HG03097 (cell line): ENCODE data around the gene HBZ.
"Not testable (repeated sequence)": the region's sequence is repeated elsewhere in the genome, so short reads cannot be mapped to it uniquely, and the experiment has no call there.

Experiments
- ATAC-seq: cut with Tn5 transposase; IDR thresholded peaks from one replicate; pipeline ENCODE4 v1.9.1; 2021; ENCODE audit not compliant: unreplicated experiment, low FRiP score

Gene HBZ

DNA sequence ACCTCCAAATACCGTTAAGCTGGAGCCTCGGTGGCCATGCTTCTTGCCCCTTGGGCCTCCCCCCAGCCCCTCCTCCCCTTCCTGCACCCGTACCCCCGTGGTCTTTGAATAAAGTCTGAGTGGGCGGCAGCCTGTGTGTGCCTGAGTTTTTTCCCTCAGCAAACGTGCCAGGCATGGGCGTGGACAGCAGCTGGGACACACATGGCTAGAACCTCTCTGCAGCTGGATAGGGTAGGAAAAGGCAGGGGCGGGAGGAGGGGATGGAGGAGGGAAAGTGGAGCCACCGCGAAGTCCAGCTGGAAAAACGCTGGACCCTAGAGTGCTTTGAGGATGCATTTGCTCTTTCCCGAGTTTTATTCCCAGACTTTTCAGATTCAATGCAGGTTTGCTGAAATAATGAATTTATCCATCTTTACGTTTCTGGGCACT, 25.0 kb downstream of the HBZ start:
- no peak for ATAC-seq

DNA sequence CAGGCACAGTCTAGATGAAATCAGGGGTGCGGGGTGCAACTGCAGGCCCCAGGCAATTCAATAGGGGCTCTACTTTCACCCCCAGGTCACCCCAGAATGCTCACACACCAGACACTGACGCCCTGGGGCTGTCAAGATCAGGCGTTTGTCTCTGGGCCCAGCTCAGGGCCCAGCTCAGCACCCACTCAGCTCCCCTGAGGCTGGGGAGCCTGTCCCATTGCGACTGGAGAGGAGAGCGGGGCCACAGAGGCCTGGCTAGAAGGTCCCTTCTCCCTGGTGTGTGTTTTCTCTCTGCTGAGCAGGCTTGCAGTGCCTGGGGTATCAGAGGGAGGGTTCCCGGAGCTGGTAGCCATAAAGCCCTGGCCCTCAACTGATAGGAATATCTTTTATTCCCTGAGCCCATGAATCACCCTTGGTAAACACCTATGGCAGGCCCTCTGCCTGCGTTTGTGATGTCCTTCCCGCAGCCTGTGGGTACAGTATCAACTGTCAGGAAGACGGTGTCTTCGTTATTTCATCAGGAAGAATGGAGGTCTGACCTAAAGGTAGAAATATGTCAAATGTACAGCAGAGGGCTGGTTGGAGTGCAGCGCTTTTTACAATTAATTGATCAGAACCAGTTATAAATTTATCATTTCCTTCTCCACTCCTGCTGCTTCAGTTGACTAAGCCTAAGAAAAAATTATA, 25.7 kb downstream of the HBZ start:
- no peak for ATAC-seq

DNA sequence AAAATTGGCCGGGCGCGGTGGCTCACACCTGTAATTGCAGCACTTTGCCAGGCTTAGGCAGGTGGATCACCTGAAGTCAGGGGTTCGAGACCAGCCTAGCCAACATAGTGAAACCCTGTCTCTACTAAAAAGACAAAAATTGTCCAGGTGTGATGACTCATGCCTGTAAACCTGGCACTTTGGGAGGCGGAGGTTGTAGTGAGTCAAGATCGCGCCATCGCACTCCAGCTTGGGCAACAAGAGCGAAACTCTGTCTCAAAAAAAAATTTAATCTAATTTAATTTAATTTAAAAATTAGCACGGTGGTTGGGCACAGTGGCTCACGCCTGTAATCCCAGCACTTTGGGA, 26.2 kb downstream of the HBZ start:
- ATAC-seq, result no peak

DNA sequence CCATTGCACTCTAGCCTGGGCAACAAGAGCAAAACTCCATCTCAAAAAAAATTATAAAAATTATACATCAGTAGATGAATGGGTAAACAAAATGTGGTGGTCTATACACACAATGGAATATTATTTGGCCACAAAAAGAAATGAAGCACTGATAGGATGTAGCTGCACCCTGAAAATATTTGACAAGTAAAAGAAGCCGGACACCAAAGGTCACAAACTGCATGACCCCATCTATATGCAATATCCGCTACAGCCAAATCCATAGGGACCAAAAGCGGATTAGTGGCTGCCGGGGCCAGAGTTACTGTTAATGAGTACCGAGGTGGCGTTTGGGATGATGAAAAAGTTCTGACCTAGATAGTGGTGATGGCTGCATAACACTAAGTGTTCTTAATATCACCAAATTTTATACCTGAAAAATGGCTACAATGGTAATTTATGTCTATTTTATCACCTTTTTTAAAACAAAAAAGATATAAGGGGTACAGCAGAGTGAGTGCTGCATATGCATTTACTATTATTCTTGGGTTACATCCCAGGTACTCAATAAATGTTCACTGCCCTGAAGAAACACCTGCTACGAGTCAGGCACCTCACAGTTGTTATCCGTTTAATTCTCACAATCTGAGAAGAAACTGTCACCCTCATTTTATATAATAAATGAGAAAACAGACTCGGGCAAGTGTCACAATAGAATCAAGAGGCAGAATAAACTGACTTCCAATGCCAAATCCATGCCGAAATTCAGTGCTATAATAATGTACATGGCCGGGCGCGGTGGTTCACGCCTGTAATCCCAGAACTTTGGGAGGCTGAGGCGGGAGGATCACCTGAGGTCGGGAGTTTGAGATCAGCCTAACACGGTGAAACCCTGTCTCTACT, 27.0 kb downstream of the HBZ start:
- ATAC-seq, result no peak

DNA sequence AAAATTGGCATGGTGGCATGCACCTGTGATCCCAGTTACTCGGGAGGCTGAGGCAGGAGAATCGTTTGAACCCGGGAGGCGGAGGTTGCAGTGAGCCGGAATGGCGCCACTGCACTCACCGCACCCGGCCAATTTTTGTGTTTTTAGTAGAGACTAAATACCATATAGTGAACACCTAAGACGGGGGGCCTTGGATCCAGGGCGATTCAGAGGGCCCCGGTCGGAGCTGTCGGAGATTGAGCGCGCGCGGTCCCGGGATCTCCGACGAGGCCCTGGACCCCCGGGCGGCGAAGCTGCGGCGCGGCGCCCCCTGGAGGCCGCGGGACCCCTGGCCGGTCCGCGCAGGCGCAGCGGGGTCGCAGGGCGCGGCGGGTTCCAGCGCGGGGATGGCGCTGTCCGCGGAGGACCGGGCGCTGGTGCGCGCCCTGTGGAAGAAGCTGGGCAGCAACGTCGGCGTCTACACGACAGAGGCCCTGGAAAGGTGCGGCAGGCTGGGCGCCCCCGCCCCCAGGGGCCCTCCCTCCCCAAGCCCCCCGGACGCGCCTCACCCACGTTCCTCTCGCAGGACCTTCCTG, 27.7 kb downstream of the HBZ start, which contains the start of gene HBQ1:
Gene HBQ1 (plus strand): TSS at position 359 of the 575 bp plus-strand sequence. CDS start 28 bp downstream, at position 387.
- ATAC-seq, result no peak

DNA sequence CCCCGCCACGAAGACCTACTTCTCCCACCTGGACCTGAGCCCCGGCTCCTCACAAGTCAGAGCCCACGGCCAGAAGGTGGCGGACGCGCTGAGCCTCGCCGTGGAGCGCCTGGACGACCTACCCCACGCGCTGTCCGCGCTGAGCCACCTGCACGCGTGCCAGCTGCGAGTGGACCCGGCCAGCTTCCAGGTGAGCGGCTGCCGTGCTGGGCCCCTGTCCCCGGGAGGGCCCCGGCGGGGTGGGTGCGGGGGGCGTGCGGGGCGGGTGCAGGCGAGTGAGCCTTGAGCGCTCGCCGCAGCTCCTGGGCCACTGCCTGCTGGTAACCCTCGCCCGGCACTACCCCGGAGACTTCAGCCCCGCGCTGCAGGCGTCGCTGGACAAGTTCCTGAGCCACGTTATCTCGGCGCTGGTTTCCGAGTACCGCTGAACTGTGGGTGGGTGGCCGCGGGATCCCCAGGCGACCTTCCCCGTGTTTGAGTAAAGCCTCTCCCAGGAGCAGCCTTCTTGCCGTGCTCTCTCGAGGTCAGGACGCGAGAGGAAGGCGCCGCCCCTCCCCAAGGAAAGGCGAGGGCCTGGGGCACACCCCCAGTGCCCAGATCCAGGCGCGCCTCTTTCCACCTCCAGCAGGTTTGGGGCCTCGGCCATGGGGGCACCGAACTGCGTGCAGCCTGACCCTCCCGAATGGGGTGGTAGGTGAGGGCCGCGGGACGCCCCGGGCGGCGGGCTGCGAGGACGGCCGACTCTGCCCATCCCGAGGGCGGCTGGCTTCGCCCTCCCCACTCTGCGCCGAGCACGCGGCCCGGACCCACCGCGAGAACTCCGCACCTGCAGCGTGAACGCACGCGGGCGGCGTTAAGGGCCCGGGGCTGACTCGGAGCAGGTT, 28.5 kb downstream of the HBZ start:
- ATAC-seq, result peak; percentile 16

DNA sequence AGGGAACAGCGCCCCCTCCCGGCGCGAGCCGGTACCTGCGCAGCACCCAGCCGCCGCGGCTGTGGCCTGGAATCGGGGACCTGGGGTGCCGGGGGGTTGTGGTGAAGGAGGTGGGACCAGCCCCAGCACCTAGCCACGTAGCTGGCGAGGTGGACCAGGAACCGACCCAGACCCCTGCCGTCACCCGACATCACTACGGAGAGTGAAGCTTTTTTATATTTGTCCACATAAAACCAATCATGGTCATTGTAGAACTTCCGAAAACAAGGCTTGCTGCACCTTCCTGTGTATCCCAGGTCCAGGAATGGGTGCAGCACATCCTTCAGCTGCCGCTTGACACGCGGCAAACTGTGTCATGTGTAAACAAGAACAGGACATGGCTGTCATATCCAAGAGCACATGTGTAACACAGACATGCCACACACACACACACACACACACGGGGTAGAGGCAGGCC, 29.1 kb downstream of the HBZ start:
- peak; percentile 64 for ATAC-seq

DNA sequence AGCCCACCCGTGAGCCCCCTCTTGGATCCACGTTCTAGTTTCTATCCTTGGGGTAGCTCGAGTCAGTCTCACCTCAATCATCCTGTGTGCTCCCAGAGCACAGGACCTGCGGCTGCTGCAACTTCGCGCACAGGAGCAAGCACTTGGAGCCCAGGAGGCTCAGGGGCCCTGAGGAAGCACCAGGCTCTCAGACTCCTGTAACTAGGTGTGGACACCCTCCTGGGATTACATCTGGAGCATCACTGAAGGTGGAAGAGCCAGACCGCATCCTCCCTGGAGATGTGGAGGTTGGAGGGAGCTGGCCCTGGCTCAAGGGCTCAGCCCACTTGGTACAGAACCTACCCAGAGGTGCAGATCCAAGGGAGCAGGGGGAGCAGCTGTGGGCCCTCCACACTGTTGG, 30.6 kb downstream of the HBZ start:
- no peak for ATAC-seq

DNA sequence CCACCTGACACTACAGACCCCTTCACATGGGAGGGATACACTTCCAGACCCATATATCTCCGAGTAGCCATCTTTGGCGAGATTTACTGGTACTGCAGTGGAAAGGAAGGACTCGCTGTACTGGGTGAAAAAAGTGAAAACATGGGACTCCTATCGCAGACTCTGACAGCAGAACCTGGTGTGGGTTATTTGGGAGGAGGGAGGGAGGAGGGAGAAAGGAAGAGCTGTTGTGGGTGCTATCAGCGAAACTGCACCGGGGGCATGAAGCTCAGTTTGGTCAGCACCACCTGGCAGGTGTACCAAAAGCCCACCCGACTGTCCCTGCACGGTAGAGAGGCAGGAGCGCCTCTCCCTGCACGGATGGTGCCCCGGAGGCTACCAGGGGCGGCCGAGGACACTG, 32.8 kb downstream of the HBZ start:
- no peak for ATAC-seq

DNA sequence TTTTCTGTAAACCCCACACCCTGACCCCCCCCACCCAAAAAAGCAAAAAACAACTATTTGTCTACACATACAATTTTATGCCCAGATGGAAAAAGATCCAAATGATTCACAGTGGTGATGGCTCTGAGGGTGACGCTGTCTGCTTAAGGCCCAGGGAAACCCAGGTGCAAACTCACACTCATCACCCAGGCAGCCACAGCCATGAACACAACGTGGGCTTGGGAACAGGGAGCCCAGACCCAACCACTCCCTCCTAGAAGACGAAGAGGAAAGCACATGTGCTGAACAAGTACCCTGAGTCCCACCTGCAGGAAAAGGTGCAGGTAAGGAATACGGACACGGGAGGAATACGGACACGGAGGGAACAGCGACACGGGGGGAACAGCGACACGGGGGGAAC, 33.2 kb downstream of the HBZ start:
- no peak for ATAC-seq

DNA sequence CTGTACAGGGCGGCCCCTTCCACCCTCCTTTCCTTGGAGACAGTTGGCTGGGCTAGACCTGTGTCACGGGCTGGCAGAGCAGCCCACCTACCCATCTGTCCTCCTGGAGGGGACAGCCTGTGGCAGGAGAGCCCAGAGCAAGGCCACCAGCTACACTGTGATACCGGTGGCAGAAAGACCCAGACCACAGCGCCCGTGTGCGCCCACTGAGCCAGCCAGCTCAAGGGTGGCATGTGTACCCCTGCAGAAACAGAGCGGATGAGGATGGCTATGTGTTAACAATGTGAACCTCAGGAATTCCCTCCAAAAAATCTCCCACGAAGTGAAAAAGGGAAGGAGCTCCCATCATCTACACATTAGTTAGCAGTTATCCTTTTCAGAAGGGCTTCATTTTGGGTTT, 34.9 kb downstream of the HBZ start:
- ATAC-seq, result no peak

DNA sequence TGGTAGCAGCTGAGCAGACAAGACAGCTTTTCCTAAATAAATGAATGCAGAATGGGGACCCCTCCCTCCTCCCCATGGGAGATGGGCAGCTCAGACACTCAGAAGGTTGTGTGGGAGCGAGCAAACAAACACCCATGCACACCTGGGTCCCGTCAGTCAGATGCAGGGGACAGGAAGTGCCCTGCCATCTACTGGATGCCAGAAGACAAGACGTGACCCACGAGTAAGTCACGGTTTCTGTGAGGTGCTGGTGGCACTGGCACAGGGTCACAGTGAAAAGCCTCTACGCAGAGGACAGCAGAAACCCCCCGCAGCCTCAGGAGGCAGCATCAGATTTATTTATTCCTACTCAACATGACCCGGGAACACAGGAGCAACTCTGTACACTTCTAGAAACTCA, 36.2 kb downstream of the HBZ start:
- no peak for ATAC-seq

DNA sequence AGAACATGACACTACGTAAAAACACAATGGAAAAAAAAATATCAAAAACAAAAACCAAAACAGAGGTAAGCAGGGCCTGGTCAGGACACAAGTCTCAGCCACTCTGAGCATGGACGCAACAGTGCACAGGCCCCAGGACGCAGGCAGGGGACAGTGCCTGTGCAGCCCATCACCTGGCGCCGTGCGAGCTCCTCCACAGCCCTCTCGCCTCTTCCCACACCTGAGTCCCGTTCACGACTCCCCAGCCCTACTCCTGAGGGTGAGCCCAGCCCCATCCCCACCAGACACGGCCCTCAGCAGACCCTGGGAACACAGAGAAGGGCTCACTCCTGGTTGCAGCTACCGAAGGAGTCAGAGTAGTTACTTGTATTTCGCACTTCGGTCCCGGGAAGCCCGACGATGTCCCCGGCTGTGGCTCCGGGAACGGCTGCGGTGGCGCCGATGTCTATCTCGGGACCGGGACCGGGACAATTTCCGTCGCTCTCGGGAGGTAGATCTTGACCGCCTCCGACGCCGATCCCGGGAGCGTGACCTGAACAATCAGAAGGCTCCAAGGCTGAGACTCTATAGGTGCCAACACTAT, 37.3 kb downstream of the HBZ start:
- ATAC-seq, result no peak

DNA sequence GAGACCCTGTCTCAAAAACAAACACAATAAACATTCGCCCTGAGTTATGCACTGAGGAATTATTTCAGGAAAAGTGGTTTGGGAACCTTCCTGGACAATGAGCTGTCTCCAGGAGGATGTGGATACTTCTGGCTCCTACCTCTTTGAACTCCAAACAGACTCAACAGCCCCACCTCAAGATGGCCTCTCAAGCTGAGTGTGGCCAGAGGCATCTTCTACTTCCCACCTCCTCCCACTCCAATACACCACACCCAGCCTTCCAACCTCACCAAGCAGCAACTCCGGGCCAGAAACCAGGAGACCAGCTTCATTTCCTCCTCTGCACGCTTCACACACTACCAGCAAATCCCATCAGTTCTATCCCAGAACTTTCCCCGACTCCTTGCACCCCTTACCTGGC, 39.4 kb downstream of the HBZ start:
- no peak for ATAC-seq

DNA sequence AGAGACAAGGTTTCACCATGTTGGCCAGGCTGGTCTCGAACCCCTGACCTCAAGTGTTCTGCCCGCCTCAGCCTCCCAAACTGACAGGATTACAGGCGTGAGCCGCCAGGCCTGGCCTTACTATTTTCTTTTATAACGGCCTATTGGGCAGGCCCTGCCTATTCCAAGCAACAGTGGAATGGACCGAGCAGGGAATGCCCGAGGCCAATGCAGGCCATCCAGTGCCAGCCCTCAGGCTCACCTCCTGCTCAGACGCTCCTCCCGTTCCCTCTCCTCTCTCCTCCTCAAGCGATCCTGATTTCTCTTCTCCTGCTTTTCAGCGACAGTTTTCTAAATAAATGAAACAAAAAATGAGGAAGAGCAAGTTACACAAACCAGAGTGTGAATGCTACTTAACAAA, 40.2 kb downstream of the HBZ start:
- no peak for ATAC-seq

DNA sequence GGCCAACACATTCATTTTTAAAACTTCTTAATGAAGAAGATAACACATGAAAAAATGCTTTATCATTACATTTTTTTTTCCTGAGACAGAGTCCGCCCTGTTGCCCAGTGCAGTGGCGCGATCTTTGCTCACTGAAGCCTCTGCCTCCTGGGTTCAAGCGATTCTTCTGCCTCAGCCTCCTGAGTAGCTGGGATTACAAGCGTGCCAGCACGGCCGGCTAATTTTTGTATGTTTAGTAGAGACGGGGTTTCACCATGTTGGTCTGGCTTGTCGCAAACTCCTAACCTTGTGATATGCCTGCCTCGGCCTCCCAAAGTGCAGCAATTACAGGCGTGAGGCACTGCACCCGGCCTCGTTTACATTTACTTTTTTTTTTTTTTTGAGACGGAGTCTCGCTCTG, 41.0 kb downstream of the HBZ start:
- ATAC-seq, result no peak

DNA sequence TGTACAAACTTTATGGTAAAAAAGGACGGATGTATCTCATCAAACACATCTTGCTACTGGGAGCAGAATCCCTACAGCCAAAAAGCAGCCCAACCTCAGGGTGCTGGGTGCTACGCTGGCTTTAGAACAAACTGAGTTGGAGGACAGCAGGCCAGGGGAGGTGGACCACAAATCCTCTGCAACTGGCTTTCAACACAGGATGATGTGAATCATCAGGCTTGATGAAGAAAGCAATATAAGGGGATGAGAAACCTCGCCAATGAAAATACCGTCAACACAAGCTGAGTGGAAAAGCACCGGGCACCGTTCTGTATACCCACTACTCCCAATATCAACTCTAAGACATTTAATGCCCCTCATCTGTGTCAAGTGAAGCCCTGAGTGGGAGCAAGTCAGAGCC, 42.1 kb downstream of the HBZ start:
- ATAC-seq, result no peak

DNA sequence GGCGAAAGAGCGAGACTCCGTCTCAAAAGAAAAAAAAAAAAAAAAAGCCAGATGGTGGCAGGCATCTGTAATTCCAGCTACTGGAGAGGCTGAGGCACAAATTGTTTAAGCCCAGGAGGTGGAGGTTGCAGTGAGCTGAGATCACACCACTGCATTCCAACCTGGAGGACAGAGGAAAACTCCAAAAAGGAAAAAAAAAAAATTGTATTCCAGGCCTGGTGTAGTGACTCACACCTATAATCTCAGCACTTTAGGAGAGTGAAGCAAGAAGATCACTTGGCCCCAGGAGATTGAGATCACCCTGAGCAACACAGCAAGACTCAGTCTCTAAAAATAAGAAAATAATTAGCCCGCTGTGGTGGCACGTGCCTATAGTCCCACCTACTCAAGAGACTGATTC, 47.9 kb downstream of the HBZ start:
- no peak for ATAC-seq

DNA sequence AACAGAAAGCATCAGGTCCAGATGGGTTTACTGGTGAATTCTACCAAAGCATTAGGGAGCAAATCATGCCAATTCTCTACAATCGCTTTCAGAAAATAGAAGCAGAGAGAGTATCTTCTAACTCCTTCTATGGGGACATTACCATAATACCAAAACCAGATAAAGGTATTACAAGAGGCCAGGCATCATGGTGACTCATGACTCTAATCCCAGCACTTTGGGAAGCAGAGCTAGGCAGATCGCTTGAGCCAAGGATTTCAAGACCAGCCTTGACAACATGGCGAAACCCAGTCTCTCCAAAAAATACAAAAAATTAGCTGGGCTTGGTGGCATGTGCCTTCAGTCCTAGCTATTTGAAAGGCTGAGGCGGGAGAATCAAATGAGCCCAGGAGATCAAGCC, 50.8 kb downstream of the HBZ start:
- no peak for ATAC-seq

DNA sequence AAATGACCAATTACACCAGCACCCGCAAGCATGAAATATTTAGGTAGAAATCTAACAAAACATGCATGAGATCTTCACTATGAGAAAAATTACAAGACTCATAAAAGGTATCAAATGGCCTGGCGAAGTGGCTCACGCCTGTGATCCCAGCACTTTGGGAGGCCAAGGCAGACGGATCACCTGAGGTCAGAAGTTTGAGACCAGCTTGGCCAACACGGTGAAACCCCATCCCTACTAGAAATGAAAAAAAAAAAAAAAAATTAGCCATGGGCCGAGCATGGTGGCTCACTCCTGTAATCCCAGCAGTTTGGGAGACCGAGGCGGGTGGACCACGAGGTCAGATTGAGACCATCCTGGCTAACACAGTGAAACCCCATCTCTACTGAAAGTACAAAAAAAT, 51.6 kb downstream of the HBZ start:
- ATAC-seq, result not testable (repeated sequence)
